Mesendoderm (in vitro differentiated cells): Measurements from ENCODE around the gene C19orf12.
A peak's percentile ranks its signal among the peaks of the same experiment; 100 is the strongest.

ENCODE experiments used
- DNase-seq: peaks from one replicate; pipeline ENCODE4 v3.0.0; 2013
- H2AK5ac ChIP-seq: 2 replicates; pipeline ENCODE4 v1.6.1; 2013; ENCODE audit warnings: low read length, inconsistent platforms
- H2BK120ac ChIP-seq: 2 replicates; pipeline ENCODE4 v1.6.1; 2013; ENCODE audit warnings: low read depth, mild to moderate bottlenecking, low read length, moderate library complexity, mixed read lengths
- H2BK15ac ChIP-seq: replicated peaks from 2 replicates; pipeline ENCODE4 v1.6.1; 2013; ENCODE audit warnings: low read depth, mild to moderate bottlenecking, moderate library complexity
- H2BK5ac ChIP-seq: 2 replicates; pipeline ENCODE4 v1.6.1; 2013; ENCODE audit warnings: low read length, inconsistent platforms
- H3K18ac ChIP-seq: 2 replicates; pipeline ENCODE4 v1.6.1; 2013; ENCODE audit warnings: mild to moderate bottlenecking, low read length, mixed read lengths
- H3K23ac ChIP-seq: one replicate; pipeline ENCODE4 v1.6.1; 2013; ENCODE audit warnings: low read length
- H3K27ac ChIP-seq: 2 replicates; pipeline ENCODE4 v1.5.1; 2013; ENCODE audit warnings: low read depth, mild to moderate bottlenecking, inconsistent platforms, low read length, moderate library complexity
- H3K27me3 ChIP-seq: 2 replicates; pipeline ENCODE4 v1.6.1; 2013; ENCODE audit warnings: low read length, control low read depth, mild to moderate bottlenecking, inconsistent platforms; ENCODE audit not compliant: insufficient read depth, poor library complexity
- H3K36me3 ChIP-seq: 2 replicates; pipeline ENCODE4 v1.6.1; 2013; ENCODE audit warnings: low read length, inconsistent platforms; ENCODE audit not compliant: control insufficient read depth, insufficient read depth
- H3K4ac ChIP-seq: one replicate; pipeline ENCODE4 v1.6.1; 2013; ENCODE audit warnings: low read depth, mild to moderate bottlenecking, low read length, moderate library complexity
- H3K4me1 ChIP-seq: 2 replicates; pipeline ENCODE4 v1.6.1; 2013; ENCODE audit warnings: low read depth, low read length, inconsistent platforms; ENCODE audit not compliant: control insufficient read depth
- H3K4me2 ChIP-seq: 2 replicates; pipeline ENCODE4 v1.6.1; 2013; ENCODE audit warnings: low read length
- H3K4me3 ChIP-seq: 2 replicates; pipeline ENCODE4 v1.5.1; 2013; ENCODE audit warnings: mild to moderate bottlenecking, low read length
- H3K56ac ChIP-seq: one replicate; pipeline ENCODE4 v1.6.1; 2013; ENCODE audit warnings: low read length
- H3K79me1 ChIP-seq: 2 replicates; pipeline ENCODE4 v1.6.1; 2013; ENCODE audit warnings: low read length, inconsistent platforms
- H3K79me2 ChIP-seq: 2 replicates; pipeline ENCODE4 v1.6.1; 2013; ENCODE audit warnings: mild to moderate bottlenecking, low read length; ENCODE audit not compliant: control insufficient read depth, insufficient read depth
- H3K9ac ChIP-seq: 2 replicates; pipeline ENCODE4 v1.6.1; 2013; ENCODE audit warnings: low read length, inconsistent platforms
- H4K5ac ChIP-seq: one replicate; pipeline ENCODE4 v1.6.1; 2013; ENCODE audit warnings: low read length
- H4K8ac ChIP-seq: one replicate; pipeline ENCODE4 v1.6.1; 2013; ENCODE audit warnings: low read depth, mild to moderate bottlenecking, control low read depth, low read length, moderate library complexity
- WGBS: extraction: QIAGEN DNeasy Blood & Tissue Kit; methylation state at CpG from one replicate; pipeline ENCODE4 v1.1.7; 2013; ENCODE audit warnings: low lambda C conversion rate, missing lambda C conversion rate; ENCODE audit not compliant: insufficient coverage; ENCODE audit errors: extremely low coverage; 5-methylcytosine and 5-hydroxymethylcytosine counted together

Gene C19orf12

GRCh38 chr19:29679598-29680210 is 35.4 kb downstream of the C19orf12 start:
- H4K5ac ChIP-seq: no peak overlapping the region
- H3K4me2 ChIP-seq: no peak overlapping the region
- H3K36me3 ChIP-seq: no peaks in the 10 kb centered on the region
- no peak overlapping the region for H2BK120ac ChIP-seq
- no peak overlapping the region for H3K4ac ChIP-seq
- no peaks in the 10 kb centered on the region for H3K27me3 ChIP-seq
- H3K18ac ChIP-seq: no peak overlapping the region
- H2AK5ac ChIP-seq: no peak overlapping the region
- no peak overlapping the region for H4K8ac ChIP-seq
- DNase-seq: no peak
- no peaks in the 10 kb centered on the region for H3K79me2 ChIP-seq
- H3K27ac ChIP-seq: no peak overlapping the region
- no peak overlapping the region for H2BK15ac ChIP-seq
- no peak overlapping the region for H3K4me3 ChIP-seq
- H3K9ac ChIP-seq: no peak overlapping the region
- H3K23ac ChIP-seq: no peak overlapping the region
- no peak overlapping the region for H2BK5ac ChIP-seq
- H3K79me1 ChIP-seq: no peaks in the 10 kb centered on the region
- H3K4me1 ChIP-seq: no peaks in the 10 kb centered on the region
- no CpG with 5 or more reads among the region's 9 CpGs for WGBS
- H3K56ac ChIP-seq: no peak overlapping the region

GRCh38 chr19:29678484-29679106 is 36.5 kb downstream of the C19orf12 start:
- no peaks in the 10 kb centered on the region for H3K79me1 ChIP-seq
- DNase-seq: no peak
- no peaks in the 10 kb centered on the region for H3K79me2 ChIP-seq
- no peaks in the 10 kb centered on the region for H3K4me1 ChIP-seq
- no peak overlapping the region for H3K4me2 ChIP-seq
- H2AK5ac ChIP-seq: no peak overlapping the region
- no peaks in the 10 kb centered on the region for H3K27me3 ChIP-seq
- H2BK15ac ChIP-seq: no peak overlapping the region
- H3K36me3 ChIP-seq: no peaks in the 10 kb centered on the region
- H3K56ac ChIP-seq: no peak overlapping the region
- no peak overlapping the region for H3K4ac ChIP-seq
- no peak overlapping the region for H4K8ac ChIP-seq
- no peak overlapping the region for H3K9ac ChIP-seq
- H3K27ac ChIP-seq: no peak overlapping the region
- no peak overlapping the region for H2BK120ac ChIP-seq
- no peak overlapping the region for H3K18ac ChIP-seq
- no CpG with 5 or more reads among the region's 20 CpGs for WGBS
- no peak overlapping the region for H3K4me3 ChIP-seq
- H4K5ac ChIP-seq: no peak overlapping the region
- H3K23ac ChIP-seq: no peak overlapping the region
- H2BK5ac ChIP-seq: no peak overlapping the region

DNA sequence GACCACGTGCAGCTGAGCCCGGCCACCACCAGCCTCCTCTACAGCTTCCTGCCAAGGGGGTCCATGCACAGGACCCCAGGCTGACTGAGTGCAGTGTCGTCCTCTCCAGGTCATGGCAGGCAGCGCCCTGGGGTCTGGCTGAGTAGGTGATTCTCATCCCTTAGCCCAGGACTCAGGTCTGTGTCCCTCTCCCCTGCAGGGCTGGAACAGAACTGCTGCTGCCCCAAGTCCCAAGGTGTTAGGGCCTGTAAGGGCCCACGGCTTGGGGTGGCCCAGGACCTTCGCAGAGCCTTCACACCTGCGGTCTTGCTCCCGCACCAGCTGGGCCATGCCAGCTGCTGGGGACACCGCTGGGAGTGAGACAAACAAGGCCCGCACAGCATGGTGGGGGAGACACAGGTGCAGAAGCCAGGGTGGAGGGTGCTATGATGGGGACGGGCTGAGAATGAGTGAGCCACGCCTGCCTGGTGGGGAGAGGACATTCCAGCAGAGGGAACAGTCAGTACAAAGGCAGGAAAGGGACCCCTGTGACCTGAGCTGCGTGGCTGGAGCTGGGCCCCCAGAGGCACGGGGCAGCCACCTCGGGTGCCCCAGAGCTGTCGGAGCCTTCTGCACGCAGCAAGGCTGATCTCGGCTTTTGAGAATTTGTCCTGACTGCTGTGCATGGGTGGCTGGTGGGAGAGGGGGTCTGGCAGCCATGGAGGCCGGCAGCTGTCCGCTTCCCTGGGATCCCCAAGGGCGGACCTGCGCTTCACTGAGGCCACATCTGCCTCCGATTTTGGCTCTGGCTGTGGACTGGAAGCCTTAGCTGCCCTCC is 37.9 kb downstream of the C19orf12 start:
- no CpG with 5 or more reads among the region's 23 CpGs for WGBS
- H3K36me3 ChIP-seq: no peaks in the 10 kb centered on the region

DNA sequence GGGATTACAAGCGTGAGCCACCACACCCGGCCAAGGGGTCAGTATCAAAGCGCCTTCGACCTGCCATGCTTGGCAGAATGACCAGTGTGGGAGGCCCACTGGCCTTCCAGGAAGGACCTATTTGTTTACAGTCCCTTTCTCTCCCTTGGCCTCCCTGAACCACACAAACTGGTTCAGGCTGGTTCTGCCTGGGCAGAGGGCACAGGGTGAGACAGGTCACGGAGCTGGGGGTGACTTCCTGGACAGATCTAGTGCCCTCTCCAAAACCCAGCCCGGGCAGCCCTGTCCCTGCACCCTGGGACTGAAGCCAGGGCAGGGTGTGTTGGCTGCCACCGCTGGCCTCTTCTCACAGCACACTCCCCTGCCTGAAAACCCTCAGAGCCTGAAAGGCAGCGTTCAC is 38.5 kb downstream of the C19orf12 start:
- H3K23ac ChIP-seq: no peak overlapping the region
- no peak overlapping the region for H3K56ac ChIP-seq
- no peak overlapping the region for H3K4ac ChIP-seq
- no peak for DNase-seq
- no peak overlapping the region for H3K27ac ChIP-seq
- H3K79me2 ChIP-seq: no peaks in the 10 kb centered on the region
- H2BK5ac ChIP-seq: no peak overlapping the region
- H4K5ac ChIP-seq: no peak overlapping the region
- H3K4me1 ChIP-seq: no peaks in the 10 kb centered on the region
- no peaks in the 10 kb centered on the region for H3K36me3 ChIP-seq
- H4K8ac ChIP-seq: no peak overlapping the region
- WGBS: no CpG with 5 or more reads among the region's 8 CpGs
- H3K4me3 ChIP-seq: no peak overlapping the region
- no peak overlapping the region for H2BK15ac ChIP-seq
- no peaks in the 10 kb centered on the region for H3K27me3 ChIP-seq
- no peaks in the 10 kb centered on the region for H3K79me1 ChIP-seq
- H3K4me2 ChIP-seq: no peak overlapping the region
- no peak overlapping the region for H2AK5ac ChIP-seq
- no peak overlapping the region for H2BK120ac ChIP-seq
- H3K18ac ChIP-seq: no peak overlapping the region
- H3K9ac ChIP-seq: no peak overlapping the region

More for the DNA sequence above, 37.9 kb downstream of the C19orf12 start:
- no peak overlapping the region for H3K4me3 ChIP-seq
- no peak overlapping the region for H3K23ac ChIP-seq
- DNase-seq: peak; percentile 29
- H4K5ac ChIP-seq: no peak overlapping the region
- no peak overlapping the region for H2BK5ac ChIP-seq
- no peak overlapping the region for H3K4ac ChIP-seq
- no peaks in the 10 kb centered on the region for H3K79me2 ChIP-seq
- no peak overlapping the region for H2BK120ac ChIP-seq
- no peaks in the 10 kb centered on the region for H3K27me3 ChIP-seq
- H3K27ac ChIP-seq: no peak overlapping the region
- H3K18ac ChIP-seq: no peak overlapping the region
- H3K9ac ChIP-seq: no peak overlapping the region
- H2AK5ac ChIP-seq: no peak overlapping the region
- H3K4me1 ChIP-seq: no peaks in the 10 kb centered on the region
- no peak overlapping the region for H2BK15ac ChIP-seq
- no peak overlapping the region for H3K56ac ChIP-seq
- no peak overlapping the region for H3K4me2 ChIP-seq
- no peak overlapping the region for H4K8ac ChIP-seq
- H3K79me1 ChIP-seq: no peaks in the 10 kb centered on the region

- H3K18ac ChIP-seq: no peak overlapping the region
- H3K56ac ChIP-seq: no peak overlapping the region
- H3K4me2 ChIP-seq: no peak overlapping the region
- no peak for DNase-seq
- no CpG with 5 or more reads among the region's 13 CpGs for WGBS
- no peak overlapping the region for H3K4ac ChIP-seq
- H2BK5ac ChIP-seq: no peak overlapping the region
- H3K79me1 ChIP-seq: peaks cover 1% of the 10 kb centered on the region
- no peak overlapping the region for H2BK15ac ChIP-seq
- H3K79me2 ChIP-seq: no peaks in the 10 kb centered on the region
- H3K23ac ChIP-seq: no peak overlapping the region
- no peak overlapping the region for H4K8ac ChIP-seq
- H3K27me3 ChIP-seq: no peaks in the 10 kb centered on the region
- no peak overlapping the region for H2AK5ac ChIP-seq
- no peak overlapping the region for H3K27ac ChIP-seq
- H3K4me3 ChIP-seq: no peak overlapping the region
- H2BK120ac ChIP-seq: no peak overlapping the region
- no peak overlapping the region for H4K5ac ChIP-seq
- H3K4me1 ChIP-seq: no peaks in the 10 kb centered on the region
- no peaks in the 10 kb centered on the region for H3K36me3 ChIP-seq
- no peak overlapping the region for H3K9ac ChIP-seq
These were observed 39.3 kb downstream of the C19orf12 start for GRCh38 chr19:29675650-29676186.
